A172 (cell line): ENCODE data around the gene RNU7-1. TPM values are rescaled to one million over a fixed set of nuclear protein-coding genes. Genes with fewer than 3 reads are reported as not detected.

Experiments used
- DNase-seq: peaks from one replicate; pipeline ENCODE4 v3.0.0-alpha.2; 2015; ENCODE audit warnings: low spot score
- total RNA-seq: library from RNA; depleted of rRNA; stranded (reverse); fragments of >200 nt; shearing (Covaris generic); gene quantifications from 2 replicates; pipeline ENCODE4 v1.2.3, GENCODE V29; 2014

The RNU7-1 gene
- total RNA-seq, 1 experiment from 2014 or later, result not detected

DNA sequence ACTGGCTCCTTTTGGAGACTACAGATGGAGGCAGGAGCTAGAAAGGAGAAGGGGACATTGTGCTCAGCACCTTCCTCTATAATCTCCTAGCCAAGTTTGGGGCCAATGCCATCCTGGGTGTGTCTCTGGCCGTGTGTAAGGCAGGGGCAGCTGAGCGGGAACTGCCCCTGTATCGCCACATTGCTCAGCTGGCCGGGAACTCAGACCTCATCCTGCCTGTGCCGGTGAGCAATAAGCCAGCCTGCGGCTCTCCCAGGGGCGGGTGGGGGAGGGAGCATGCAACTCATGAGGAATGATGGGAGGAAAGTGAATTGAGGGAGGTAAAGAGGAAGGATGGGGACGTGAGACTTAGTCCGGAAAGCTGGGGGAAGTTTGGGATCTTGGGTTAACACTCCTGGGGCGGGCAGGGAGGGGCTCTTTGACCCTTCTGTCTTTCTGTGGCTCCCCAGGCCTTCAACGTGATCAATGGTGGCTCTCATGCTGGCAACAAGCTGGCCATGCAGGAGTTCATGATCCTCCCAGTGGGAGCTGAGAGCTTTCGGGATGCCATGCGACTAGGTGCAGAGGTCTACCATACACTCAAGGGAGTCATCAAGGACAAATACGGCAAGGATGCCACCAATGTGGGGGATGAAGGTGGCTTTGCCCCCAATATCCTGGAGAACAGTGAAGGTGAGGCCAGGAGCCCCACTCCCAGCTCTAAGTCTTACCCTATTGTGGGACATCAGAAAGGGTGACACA lies 26.0 kb upstream of the RNU7-1 start:
- DNase-seq, result no peak

- no peak for DNase-seq
These were observed 24.0 kb upstream of the RNU7-1 start for GRCh38 chr12:6919588-6919987.

DNA sequence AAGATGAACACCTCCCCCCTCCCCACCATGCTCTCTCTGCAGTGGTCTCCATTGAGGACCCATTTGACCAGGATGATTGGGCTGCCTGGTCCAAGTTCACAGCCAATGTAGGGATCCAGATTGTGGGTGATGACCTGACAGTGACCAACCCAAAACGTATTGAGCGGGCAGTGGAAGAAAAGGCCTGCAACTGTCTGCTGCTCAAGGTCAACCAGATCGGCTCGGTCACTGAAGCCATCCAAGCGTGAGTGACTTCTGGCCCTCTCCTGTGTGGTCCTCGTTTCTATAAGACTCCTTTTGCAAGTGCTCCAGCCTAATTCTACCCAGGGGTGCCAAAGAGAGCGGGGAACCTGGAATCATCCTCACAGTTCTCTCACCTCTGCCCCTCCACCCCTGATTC lies 22.1 kb upstream of the RNU7-1 start:
- no peak for DNase-seq

DNA sequence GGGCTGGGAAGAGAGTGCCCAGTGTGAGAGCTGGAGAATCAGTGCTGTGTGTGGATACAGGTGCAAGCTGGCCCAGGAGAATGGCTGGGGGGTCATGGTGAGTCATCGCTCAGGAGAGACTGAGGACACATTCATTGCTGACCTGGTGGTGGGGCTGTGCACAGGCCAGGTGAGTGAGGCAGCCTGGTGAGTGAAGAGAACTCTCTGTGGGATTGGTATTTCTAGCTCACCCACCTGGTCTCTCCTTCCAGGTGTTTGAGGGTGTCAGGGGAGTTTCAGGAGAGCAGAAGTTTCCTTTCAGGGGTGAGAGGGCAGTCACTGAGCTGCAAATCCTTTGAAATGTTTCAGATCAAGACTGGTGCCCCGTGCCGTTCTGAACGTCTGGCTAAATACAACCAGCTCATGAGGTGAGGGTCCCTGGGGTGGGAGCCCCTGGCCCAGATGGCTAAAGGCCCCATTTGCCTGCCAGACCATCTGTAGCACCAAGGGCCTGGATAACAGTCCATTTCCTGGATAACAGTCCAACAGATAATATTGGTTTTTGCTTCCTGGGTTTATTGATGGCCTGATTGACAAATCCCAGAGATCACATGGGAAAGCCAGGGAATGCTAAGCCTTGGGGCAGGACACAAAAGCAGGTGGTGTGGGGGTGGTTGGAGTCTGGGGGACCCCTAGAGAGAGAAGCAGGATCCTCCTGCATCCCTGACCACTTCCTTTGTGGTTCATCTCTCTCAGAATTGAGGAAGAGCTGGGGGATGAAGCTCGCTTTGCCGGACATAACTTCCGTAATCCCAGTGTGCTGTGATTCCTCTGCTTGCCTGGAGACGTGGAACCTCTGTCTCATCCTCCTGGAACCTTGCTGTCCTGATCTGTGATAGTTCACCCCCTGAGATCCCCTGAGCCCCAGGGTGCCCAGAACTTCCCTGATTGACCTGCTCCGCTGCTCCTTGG lies 21.3 kb upstream of the RNU7-1 start:
- DNase-seq, result no peak

- no peak for DNase-seq
These were observed 20.4 kb upstream of the RNU7-1 start for GRCh38 chr12:6923003-6923732.

DNA sequence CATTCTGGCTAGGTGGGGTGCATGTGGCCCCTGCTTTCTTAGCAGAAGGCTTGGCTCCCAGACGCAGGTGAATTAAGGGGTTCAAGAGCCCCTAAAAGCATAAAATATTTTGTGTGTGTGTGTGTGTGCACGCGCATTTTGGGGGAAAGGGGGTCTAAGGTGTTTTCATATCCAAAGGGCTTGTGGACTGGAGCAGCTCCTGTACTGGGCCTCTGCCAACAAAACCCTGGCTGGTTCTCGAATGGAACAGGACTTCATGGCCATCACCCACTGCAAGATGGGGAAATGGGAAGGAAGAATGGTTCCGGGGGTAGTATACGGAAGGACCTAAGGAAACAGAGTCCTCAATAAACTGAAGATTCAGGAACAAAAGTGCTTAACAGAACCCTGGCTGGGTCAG lies 19.8 kb upstream of the RNU7-1 start:
- DNase-seq, result no peak

GRCh38 chr12:6925239-6925539 lies 18.4 kb upstream of the RNU7-1 start:
- DNase-seq, result no peak

- peak; percentile 90 for DNase-seq
These were observed 17.9 kb upstream of the RNU7-1 start for GRCh38 chr12:6925540-6926279.

- no peak for DNase-seq
These were observed 16.1 kb upstream of the RNU7-1 start, which contains the start of gene ATN1 for GRCh38 chr12:6927379-6928021. Gene ATN1 (plus strand): TSS chr12:6927959. CDS start chr12:6934002, 6,043 bp downstream.

- DNase-seq, result no peak
These were observed 15.5 kb upstream of the RNU7-1 start for GRCh38 chr12:6928022-6928702.

GRCh38 chr12:6928703-6929407 lies 14.8 kb upstream of the RNU7-1 start:
- no peak for DNase-seq

DNA sequence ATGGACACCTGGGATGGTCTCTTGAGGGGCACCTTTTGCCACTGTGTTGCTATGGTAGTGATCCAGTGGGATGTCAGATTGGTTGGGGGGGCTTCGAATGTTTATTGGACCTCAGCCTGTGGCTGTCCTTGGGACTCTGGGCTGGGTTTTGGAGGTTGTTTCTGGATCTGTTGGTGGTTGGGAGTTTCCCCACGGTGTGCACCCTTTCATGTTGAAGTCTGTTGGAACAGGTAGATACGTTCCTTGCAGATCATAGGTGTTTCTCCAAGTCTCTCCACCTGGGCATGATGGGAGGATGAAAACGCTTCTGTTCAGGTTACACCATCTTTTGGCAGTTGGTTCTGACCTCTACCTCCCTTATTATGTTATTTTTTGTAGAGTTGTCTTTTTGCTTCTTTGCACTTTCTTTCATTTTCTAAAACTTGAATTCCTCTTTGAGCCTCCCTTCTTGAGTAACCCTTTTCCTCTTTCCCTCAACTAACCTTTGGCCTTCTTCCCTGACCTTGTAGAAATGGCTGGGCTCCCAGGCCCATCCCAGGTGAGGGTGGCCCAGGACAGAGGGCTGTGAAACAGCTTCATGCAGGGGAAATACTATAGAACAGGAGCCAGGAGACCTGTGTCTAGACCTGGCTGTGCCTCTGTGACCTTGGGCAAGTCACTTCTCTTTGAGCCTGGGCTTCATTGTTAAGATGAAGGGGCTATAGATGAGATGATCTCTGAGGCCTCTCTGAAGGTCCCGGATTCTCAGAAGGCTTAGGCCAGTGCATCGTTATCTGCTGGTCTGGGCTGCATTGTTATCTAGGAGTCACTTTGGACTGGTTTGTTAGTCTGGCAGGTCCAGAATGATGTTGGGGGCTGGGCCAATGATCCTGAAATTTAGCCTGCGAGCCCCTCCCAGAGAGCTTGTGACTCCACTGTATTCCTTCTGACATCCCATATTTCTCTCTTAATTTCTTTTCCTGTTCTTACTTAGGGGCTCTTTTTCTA lies 13.9 kb upstream of the RNU7-1 start:
- no peak for DNase-seq

GRCh38 chr12:6932766-6933165 lies 10.8 kb upstream of the RNU7-1 start:
- DNase-seq, result no peak

GRCh38 chr12:6934110-6934509 lies 9.5 kb upstream of the RNU7-1 start:
- DNase-seq, result peak; percentile 33

DNA sequence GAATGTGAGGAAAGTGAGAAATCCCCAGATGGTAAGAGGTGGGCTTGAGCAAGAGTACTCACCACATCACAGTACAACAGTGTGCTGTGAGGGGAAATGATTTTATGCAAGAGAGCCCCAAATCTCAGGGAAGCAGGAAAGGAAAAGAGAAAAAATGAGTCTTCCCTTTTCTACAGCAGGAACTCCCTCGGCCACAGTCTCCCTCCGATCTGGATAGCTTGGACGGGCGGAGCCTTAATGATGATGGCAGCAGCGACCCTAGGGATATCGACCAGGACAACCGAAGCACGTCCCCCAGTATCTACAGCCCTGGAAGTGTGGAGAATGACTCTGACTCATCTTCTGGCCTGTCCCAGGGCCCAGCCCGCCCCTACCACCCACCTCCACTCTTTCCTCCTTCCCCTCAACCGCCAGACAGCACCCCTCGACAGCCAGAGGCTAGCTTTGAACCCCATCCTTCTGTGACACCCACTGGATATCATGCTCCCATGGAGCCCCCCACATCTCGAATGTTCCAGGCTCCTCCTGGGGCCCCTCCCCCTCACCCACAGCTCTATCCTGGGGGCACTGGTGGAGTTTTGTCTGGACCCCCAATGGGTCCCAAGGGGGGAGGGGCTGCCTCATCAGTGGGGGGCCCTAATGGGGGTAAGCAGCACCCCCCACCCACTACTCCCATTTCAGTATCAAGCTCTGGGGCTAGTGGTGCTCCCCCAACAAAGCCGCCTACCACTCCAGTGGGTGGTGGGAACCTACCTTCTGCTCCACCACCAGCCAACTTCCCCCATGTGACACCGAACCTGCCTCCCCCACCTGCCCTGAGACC lies 8.0 kb upstream of the RNU7-1 start:
- no peak for DNase-seq

GRCh38 chr12:6936194-6936635 lies 7.4 kb upstream of the RNU7-1 start:
- no peak for DNase-seq

DNA sequence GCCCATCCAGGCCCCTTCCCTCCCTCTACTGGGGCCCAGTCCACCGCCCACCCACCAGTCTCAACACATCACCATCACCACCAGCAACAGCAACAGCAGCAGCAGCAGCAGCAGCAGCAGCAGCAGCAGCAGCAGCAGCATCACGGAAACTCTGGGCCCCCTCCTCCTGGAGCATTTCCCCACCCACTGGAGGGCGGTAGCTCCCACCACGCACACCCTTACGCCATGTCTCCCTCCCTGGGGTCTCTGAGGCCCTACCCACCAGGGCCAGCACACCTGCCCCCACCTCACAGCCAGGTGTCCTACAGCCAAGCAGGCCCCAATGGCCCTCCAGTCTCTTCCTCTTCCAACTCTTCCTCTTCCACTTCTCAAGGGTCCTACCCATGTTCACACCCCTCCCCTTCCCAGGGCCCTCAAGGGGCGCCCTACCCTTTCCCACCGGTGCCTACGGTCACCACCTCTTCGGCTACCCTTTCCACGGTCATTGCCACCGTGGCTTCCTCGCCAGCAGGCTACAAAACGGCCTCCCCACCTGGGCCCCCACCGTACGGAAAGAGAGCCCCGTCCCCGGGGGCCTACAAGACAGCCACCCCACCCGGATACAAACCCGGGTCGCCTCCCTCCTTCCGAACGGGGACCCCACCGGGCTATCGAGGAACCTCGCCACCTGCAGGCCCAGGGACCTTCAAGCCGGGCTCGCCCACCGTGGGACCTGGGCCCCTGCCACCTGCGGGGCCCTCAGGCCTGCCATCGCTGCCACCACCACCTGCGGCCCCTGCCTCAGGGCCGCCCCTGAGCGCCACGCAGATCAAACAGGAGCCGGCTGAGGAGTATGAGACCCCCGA lies 6.8 kb upstream of the RNU7-1 start:
- DNase-seq, result no peak
